ENCODE data around the gene SLC30A9.

SLC30A9 gene

GRCh38 chr4:42008011-42008786, 17.9 kb downstream of the SLC30A9 start:
- DNase-seq = no peak

GRCh38 chr4:42015438-42015837, 25.1 kb downstream of the SLC30A9 start:
- no peak for DNase-seq

DNA sequence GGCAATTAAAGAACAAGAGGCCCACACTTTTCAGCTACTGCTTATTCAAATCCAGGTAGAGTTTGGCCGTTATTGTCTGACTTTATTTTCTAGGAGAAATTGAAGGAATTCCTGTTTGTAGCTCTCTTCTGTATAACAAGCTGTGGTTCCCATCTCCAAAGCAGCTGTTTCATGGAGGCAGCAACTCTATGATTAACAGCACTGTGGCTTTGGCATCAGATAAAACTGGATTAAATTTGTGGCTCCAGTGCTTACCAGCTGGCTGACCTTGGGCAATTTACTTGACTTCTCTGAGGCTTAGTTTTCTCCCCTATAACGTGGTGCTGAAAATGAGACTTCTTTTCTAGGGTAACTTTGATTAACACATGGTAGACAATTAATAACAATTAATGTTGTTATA, 28.1 kb downstream of the SLC30A9 start:
- no peak for DNase-seq

DNA sequence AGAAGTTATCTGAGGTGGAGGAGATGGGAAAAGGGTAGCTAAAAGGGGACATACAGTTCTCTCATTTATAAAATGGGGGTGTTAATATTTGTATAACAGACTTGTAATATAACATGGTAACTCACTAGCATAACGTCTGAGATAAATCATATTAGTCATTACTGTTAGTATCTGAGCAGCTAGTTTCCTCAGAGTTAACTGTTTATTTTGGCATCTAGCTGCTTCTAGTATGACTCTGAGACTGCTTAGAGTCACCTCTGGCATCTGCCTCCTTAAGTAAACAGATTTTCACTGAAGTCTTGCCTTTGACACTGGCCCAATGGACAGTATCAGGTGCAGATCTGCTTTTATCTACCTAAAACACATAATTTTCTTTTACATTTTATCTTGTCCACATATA, 58.1 kb downstream of the SLC30A9 start:
- DNase-seq = no peak

- no peak for DNase-seq
Measured at GRCh38 chr4:42050516-42051249, 60.4 kb downstream of the SLC30A9 start.

GRCh38 chr4:42066402-42066801, 76.1 kb downstream of the SLC30A9 start:
- DNase-seq = no peak

- DNase-seq = no peak
Measured at GRCh38 chr4:42067264-42067663, 76.9 kb downstream of the SLC30A9 start.

- no peak for DNase-seq
Measured at GRCh38 chr4:42070463-42070862, 80.1 kb downstream of the SLC30A9 start.

DNA sequence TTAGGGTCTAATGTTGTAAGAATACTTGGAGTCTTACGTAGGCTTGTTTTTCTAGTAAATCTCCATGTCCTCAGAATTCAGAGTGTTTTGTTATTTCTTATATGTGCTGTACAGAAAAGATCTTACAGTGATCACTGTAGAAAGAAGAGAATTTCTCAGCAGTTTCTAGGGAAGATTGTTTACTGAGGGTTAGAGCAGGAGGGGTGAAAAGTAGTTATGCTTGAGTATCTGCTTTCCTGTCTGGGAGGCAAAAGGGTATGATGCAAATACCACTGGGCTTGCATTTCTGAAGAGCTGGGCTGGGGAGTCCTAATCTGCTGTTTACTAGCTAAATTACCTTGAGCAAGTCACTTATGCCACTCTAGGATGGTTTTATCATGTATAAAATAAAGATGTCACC, 84.0 kb downstream of the SLC30A9 start:
- no peak for DNase-seq

DNA sequence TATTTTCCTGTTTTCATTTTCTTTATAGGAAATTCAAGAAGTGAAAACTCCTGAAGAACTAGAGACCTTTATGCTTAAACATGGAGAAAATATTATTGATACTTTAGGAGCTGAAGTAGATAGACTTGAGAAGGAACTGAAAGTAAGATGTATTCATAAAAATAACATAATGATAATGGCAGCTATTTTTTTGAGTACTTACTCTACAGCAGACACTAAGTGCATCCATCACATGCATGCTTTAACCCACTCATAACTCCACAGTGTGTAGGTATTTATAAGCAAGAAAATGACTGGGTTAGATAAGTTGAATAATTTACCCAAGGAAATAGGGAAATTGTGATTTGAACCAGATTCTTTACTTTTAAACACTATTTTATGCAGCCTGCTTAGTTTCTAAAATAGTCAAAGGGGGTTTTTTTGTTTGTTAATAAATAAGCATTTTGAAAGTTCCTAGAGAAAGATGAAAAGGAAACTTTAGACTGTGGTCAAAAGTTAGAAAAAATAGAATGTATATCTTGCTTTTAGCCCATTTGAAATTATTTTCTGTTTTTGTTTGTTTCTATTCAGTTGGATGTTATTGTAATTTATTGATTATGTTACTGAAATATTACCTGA, 88.0 kb downstream of the SLC30A9 start:
- DNase-seq = no peak

DNA sequence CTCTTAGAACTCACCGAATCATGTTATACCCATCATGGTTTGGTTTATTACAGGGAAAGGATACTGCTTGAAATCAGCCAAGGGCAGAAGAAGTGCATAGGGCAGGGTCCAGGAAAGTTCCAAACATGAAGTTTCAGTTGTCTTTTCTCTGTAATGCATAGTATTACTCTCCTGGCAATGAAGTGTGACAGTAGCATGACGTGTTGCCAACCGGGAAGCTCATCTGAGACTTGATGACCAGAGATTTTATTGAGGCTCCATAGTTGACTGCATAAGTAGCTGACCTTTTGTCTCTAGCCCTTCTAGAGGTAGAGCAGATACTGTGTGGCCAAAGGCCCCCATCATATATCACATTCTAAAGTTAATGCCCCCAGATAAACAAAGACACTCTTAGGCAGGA, 90.0 kb downstream of the SLC30A9 start:
- no peak for DNase-seq

DNA sequence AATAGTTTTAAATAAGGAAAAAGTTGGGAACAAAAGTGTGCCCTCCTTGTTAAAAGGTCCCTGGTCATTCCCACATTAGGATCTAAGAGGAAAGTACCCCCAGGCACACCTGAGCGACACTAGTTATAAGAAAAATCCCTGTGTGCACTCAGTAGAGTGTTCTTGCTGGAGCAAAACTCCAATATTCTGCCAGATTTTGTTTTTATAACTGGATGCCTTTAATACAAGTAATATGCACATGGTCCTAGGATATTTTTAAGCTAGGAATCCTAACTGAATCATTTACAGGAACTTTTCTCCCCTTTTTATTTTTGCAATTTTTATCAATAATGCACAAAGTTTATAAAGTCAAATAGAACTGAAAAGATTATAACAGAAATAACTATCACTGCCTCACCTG, 93.5 kb downstream of the SLC30A9 start:
- DNase-seq = no peak

GRCh38 chr4:42088386-42088785, 98.1 kb downstream of the SLC30A9 start:
- no peak for DNase-seq

DNA sequence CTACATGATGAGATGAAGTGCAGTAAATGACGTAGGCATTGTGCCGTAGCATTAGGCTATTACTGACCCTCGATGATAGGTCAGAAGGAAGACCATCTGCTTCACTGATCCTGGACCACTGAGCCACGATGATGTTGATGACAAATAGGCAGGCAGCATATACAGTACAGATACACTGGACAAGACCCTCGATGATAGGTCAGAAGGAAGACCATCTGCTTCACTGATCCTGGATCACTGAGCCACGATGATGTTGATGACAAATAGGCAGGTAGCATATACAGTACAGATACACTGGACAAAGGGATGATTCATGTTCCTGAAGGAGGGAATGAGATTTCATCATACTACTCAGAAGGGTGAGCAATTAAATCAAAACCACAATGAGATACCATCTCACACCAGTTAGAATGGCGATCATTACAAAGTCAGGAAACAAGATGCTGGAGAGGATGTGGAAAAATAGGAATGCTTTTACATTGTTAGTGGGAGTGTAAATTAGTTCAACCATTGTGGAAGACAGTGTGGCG, 111.2 kb downstream of the SLC30A9 start:
- DNase-seq = no peak

GRCh38 chr4:42104521-42104920, 114.2 kb downstream of the SLC30A9 start:
- no peak for DNase-seq

DNA sequence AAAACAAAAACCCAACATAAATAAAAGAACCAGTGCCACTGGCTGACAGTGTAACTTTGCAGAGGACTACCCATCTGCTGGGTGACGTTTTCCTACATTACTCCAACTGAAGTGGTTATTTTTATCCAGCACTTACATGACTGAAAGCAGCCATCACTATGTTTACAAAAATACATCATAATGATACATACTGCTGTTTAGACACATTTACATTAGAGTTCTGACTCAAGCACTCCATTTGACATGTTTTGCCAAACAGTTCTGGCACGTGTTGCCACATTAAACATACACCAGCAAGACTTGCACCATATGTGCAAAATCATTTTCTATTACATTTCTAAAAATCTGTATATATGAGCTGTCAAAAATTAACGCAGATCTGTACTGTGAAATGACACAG, 122.5 kb downstream of the SLC30A9 start:
- no peak for DNase-seq

GRCh38 chr4:42119886-42120285, 129.6 kb downstream of the SLC30A9 start:
- DNase-seq = no peak

DNA sequence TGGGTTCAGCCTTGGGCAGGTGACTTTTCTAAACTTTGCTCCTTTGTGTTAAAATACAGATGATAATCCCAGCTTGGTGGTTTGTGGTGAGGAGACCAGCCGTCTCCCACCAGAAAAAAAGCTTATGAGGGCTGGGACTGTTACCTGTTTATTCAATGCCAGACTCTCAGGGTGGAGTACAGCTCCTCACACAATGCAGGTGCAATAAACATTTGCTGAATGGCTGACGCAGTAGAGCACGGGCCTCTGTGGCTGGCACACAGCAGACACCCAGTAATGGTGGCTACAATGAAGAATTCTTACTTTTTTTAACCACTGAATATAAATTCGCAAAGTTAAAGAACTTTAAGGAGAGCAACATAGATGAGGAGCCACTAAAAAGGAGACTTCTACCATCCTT, 131.9 kb downstream of the SLC30A9 start:
- no peak for DNase-seq

DNA sequence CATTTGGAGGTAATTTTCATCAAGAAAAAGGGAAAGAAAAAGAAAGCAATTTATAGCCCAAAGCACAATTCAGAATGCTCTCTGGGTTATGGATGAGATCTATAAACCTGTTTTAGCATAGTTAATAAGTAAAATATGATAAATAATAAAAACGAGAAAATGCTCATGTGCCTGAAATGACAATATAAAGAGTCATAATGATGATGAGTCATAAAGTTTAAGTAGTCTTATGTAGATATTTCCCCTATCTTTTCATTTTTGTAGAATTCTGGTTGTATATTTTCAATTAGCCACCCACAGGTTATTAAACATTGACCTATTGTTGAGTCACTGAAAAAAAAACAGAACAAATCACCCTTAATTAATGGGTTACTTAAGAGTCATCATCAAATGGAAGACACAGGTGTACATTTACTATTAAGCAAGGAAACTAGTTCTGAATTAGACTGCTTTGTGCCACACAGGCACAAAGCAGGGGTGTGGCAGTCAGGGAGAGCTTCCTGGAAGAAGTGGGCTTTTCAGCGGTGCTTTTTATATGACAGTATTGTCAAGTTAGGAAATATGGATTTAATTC, 132.8 kb downstream of the SLC30A9 start:
- DNase-seq = no peak

GRCh38 chr4:42132099-42132498, 141.8 kb downstream of the SLC30A9 start:
- no peak for DNase-seq

DNA sequence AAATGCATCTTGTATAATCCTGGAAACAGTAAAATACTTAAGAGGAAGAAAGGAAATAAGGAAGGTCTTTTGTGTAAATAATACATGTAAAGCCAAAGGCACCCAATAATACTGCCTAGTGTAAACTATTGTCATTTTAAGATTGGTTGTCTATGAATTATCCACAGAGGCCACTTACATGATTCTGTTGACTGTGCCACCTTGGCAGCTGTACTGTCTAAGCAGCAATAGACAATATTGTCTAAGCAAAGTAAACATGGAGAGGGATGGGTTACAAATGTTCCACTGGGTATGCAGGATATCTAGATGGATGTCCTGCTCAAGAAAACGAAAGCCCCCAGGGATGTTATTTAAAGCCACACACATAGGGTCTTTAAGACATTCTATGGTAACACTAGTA, 142.7 kb downstream of the SLC30A9 start:
- no peak for DNase-seq

DNA sequence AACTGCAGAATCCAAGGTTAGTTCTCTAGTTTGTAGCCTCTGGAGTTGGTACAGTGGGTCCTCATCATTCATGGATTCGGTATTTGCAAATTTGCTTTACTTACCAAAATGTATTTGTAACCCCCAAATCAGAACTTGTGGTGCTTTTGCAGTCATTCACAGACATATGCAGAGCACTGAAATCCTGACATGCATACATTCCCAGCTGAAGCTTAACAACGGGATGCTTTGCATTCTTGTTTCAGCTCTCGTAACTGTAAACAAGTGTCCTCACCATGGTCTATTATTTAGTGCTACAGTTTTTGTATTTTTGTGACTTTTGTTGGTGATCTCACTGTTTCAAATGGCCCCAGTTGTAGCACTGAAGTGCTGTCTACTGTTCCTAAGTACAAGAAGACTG, 146.0 kb downstream of the SLC30A9 start:
- no peak for DNase-seq

Measured in activated CD4-positive, alpha-beta T cell treated with anti-CD3 and anti-CD28 coated beads for 48 hours (primary cell).